Astrocyte (in vitro differentiated cells and primary cell): Measurements from ENCODE around the gene DYTN. TPM values are rescaled to one million over a fixed set of nuclear protein-coding genes. Genes with fewer than 3 reads are reported as not detected.

Experiments
- DNase-seq: peaks from one replicate; pipeline ENCODE4 v3.0.0-alpha.2; 2010; ENCODE audit warnings: low read depth
- FAIRE-seq: peaks from 2 replicates; lab custom pipeline; 2011; peaks lifted over from hg19 to GRCh38; lab: Jason Lieb, UNC
- H2AFZ ChIP-seq: 2 replicates; pipeline ENCODE4 v1.6.0; 2012; ENCODE audit warnings: low read depth, low read length, inconsistent platforms
- H3K27ac ChIP-seq: 2 replicates; pipeline ENCODE4 v1.5.1; 2011; ENCODE audit warnings: low read depth, low read length, inconsistent platforms
- H3K27me3 ChIP-seq: 2 replicates; pipeline ENCODE4 v1.6.0; 2011; ENCODE audit warnings: low read length, inconsistent platforms; ENCODE audit not compliant: insufficient read depth
- H3K36me3 ChIP-seq: 2 replicates; pipeline ENCODE4 v1.5.1; 2011; ENCODE audit warnings: low read length, inconsistent platforms; ENCODE audit not compliant: insufficient read depth
- H3K4me1 ChIP-seq: 2 replicates; pipeline ENCODE4 v1.5.1; 2011; ENCODE audit warnings: low read length, inconsistent platforms; ENCODE audit not compliant: insufficient read depth
- H3K4me2 ChIP-seq: 2 replicates; pipeline ENCODE4 v1.6.0; 2012; ENCODE audit warnings: low read length, inconsistent platforms
- H3K4me3 ChIP-seq: 2 replicates; pipeline ENCODE4 v1.5.1; 2011; ENCODE audit warnings: low read depth, mild to moderate bottlenecking, low read length, inconsistent platforms; ENCODE audit not compliant: insufficient read depth
- H3K79me2 ChIP-seq: 2 replicates; pipeline ENCODE4 v1.6.0; 2012; ENCODE audit warnings: mild to moderate bottlenecking, low read length, inconsistent platforms; ENCODE audit not compliant: insufficient read depth
- H3K9ac ChIP-seq: 2 replicates; pipeline ENCODE4 v1.6.0; 2012; ENCODE audit warnings: mild to moderate bottlenecking, low read length, inconsistent platforms
- H3K9me3 ChIP-seq: 2 replicates; pipeline ENCODE4 v1.5.1; 2012; ENCODE audit warnings: low read depth, mild to moderate bottlenecking, low read length, inconsistent platforms; ENCODE audit not compliant: insufficient read depth
- H4K20me1 ChIP-seq: 2 replicates; pipeline ENCODE4 v1.6.0; 2012; ENCODE audit warnings: low read length, inconsistent platforms; ENCODE audit not compliant: insufficient read depth
- H3K27ac Mint-ChIP-seq: one replicate; pipeline ENCODE4 v1.8.0; 2021; ENCODE audit warnings: mild to moderate bottlenecking, mixed read lengths; ENCODE audit not compliant: unreplicated experiment
- H3K27me3 Mint-ChIP-seq: one replicate; pipeline ENCODE4 v1.8.0; 2021; ENCODE audit warnings: low read depth, mixed read lengths; ENCODE audit not compliant: unreplicated experiment
- H3K36me3 Mint-ChIP-seq: one replicate; pipeline ENCODE4 v1.8.0; 2021; ENCODE audit warnings: low read depth, mixed read lengths; ENCODE audit not compliant: unreplicated experiment
- H3K4me1 Mint-ChIP-seq: one replicate; pipeline ENCODE4 v1.8.0; 2021; ENCODE audit warnings: low read depth, mixed read lengths; ENCODE audit not compliant: unreplicated experiment
- H3K4me3 Mint-ChIP-seq: one replicate; pipeline ENCODE4 v1.8.0; 2021; ENCODE audit warnings: mild to moderate bottlenecking, moderate library complexity, mixed read lengths; ENCODE audit not compliant: unreplicated experiment
- H3K9me3 Mint-ChIP-seq: one replicate; pipeline ENCODE4 v1.8.0; 2021; ENCODE audit warnings: mild to moderate bottlenecking, mixed read lengths; ENCODE audit not compliant: unreplicated experiment
- EZH2 ChIP-seq: IDR thresholded peaks from 2 replicates; pipeline ENCODE4 v1.6.1; 2012; ENCODE audit warnings: mild to moderate bottlenecking, low read length, inconsistent platforms; ENCODE audit not compliant: insufficient read depth
- total RNA-seq: library from RNA; stranded (reverse); gene quantifications from 2 replicates; pipeline ENCODE4 v1.2.1, GENCODE V29; 2021
- TF ChIP-seq, protein P1 (sequence below): IDR thresholded peaks from 2 replicates; pipeline ENCODE4 v1.5.1; 2011; ENCODE audit warnings: low read depth, mild to moderate bottlenecking, inconsistent platforms, low read length, moderate library complexity; ENCODE audit not compliant: insufficient read depth

The DYTN gene
- total RNA-seq, 1 donor from 2014 or later: not detected

DNA sequence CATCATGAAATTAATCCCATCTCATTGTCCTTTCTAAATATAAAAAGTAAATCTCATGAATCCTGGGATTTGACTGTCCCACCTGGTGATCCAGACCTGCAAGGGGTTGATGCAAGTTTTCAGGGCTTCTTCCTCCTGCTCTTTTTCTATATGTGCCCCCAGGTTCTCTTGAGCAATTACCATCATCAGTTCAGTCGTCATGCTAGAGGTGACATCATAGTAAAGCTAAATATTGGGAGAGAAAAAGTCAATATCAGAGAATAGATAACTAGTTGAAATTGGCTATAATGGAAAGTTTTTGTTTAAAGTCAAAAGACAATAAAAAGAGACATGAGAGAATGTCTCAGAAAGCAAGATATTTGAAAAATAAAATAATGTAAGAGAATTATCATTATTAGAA, 38.6 kb upstream of the DYTN start:
- DNase-seq (no peak), FAIRE-seq (no peak)
- Histone ChIP-seq H3K4me2 (no peak overlapping the region), H2AFZ (no peak overlapping the region), H3K36me3 (no peaks in the 10 kb centered on the region), H3K9ac (no peak overlapping the region), H3K9me3 (no peaks in the 10 kb centered on the region), H3K4me3 (no peak overlapping the region), H3K79me2 (no peaks in the 10 kb centered on the region), H3K27ac (no peak overlapping the region), H4K20me1 (no peaks in the 10 kb centered on the region), H3K27me3 (peaks cover 4% of the 10 kb centered on the region), H3K4me1 (no peaks in the 10 kb centered on the region)
- H3K4me3 Mint-ChIP-seq: no peak overlapping the region
- peaks cover 6% of the 10 kb centered on the region for H3K27me3 Mint-ChIP-seq
- no peaks in the 10 kb centered on the region for H3K36me3 Mint-ChIP-seq
- no peak for TF ChIP-seq EZH2
- TF ChIP-seq, protein P1, sequence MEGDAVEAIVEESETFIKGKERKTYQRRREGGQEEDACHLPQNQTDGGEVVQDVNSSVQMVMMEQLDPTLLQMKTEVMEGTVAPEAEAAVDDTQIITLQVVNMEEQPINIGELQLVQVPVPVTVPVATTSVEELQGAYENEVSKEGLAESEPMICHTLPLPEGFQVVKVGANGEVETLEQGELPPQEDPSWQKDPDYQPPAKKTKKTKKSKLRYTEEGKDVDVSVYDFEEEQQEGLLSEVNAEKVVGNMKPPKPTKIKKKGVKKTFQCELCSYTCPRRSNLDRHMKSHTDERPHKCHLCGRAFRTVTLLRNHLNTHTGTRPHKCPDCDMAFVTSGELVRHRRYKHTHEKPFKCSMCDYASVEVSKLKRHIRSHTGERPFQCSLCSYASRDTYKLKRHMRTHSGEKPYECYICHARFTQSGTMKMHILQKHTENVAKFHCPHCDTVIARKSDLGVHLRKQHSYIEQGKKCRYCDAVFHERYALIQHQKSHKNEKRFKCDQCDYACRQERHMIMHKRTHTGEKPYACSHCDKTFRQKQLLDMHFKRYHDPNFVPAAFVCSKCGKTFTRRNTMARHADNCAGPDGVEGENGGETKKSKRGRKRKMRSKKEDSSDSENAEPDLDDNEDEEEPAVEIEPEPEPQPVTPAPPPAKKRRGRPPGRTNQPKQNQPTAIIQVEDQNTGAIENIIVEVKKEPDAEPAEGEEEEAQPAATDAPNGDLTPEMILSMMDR: no peak
- no peaks in the 10 kb centered on the region for H3K4me1 Mint-ChIP-seq
- H3K27ac Mint-ChIP-seq: no peak overlapping the region
- no peaks in the 10 kb centered on the region for H3K9me3 Mint-ChIP-seq

DNA sequence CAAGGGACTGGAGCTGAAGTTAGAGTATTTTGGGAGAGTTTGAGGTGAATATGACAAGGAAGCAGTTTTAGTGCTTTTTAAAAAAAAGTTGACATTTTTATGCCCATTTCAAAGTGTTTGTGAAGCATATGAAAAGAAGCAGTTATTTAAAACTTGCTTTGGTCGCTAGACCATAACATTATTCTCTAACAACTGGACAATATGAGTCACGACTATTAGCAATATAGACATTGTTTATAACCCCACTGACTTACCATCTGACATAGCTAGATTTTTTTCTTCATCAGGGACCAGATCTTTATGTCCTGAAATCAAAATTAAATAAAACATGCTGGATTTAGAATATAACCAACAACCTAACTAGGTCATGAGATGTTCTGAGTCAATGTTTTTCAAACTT, 22.6 kb upstream of the DYTN start:
- no peak overlapping the region for H3K4me3 Mint-ChIP-seq

DNA sequence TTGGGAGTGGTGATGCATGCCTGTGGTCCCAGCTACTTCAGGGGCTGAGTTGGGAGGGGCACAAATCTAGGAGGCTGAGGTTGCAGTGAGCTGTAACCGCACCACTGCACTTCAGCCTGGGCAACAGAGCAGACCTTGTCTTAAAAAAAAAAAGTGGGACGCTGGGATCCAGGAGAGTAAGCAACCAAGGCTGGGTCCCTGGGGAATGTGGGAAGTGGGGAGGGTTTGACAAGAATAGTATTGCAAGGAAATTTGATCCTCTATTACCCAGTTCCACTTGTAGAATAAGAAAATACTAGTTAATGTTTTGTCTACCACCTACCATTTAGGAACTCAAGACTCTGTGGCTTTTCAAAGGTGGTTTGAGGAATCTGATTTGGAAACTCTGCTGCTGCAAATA, 21.1 kb upstream of the DYTN start:
- Histone ChIP-seq H3K4me2 (no peak overlapping the region), H2AFZ (no peak overlapping the region), H3K36me3 (no peaks in the 10 kb centered on the region), H3K27ac (no peak overlapping the region), H4K20me1 (no peaks in the 10 kb centered on the region), H3K79me2 (no peaks in the 10 kb centered on the region), H3K4me1 (no peaks in the 10 kb centered on the region), H3K9ac (no peak overlapping the region), H3K27me3 (no peaks in the 10 kb centered on the region), H3K9me3 (no peaks in the 10 kb centered on the region), H3K4me3 (no peak overlapping the region)
- TF ChIP-seq EZH2: no peak
- TF ChIP-seq, protein P1: no peak
- no peak overlapping the region for H3K27ac Mint-ChIP-seq
- FAIRE-seq: no peak
- no peaks in the 10 kb centered on the region for H3K9me3 Mint-ChIP-seq
- H3K27me3 Mint-ChIP-seq: peaks cover 4% of the 10 kb centered on the region
- H3K36me3 Mint-ChIP-seq: no peaks in the 10 kb centered on the region
- no peaks in the 10 kb centered on the region for H3K4me1 Mint-ChIP-seq
- DNase-seq: no peak
- no peak overlapping the region for H3K4me3 Mint-ChIP-seq

More for the DNA sequence above, 22.6 kb upstream of the DYTN start:
- no peak overlapping the region for H3K27ac Mint-ChIP-seq
- Histone ChIP-seq H4K20me1 (no peaks in the 10 kb centered on the region), H3K36me3 (no peaks in the 10 kb centered on the region), H3K79me2 (no peaks in the 10 kb centered on the region), H3K27me3 (no peaks in the 10 kb centered on the region), H2AFZ (no peak overlapping the region), H3K4me2 (no peak overlapping the region), H3K9ac (no peak overlapping the region), H3K27ac (no peak overlapping the region), H3K9me3 (no peaks in the 10 kb centered on the region), H3K4me3 (no peak overlapping the region), H3K4me1 (no peaks in the 10 kb centered on the region)
- FAIRE-seq (no peak), DNase-seq (no peak)
- TF ChIP-seq EZH2: no peak
- TF ChIP-seq, protein P1: no peak
- no peaks in the 10 kb centered on the region for H3K4me1 Mint-ChIP-seq
- H3K9me3 Mint-ChIP-seq: no peaks in the 10 kb centered on the region
- peaks cover 4% of the 10 kb centered on the region for H3K27me3 Mint-ChIP-seq
- H3K36me3 Mint-ChIP-seq: no peaks in the 10 kb centered on the region
